Hepatocyte (in vitro differentiated cells): ENCODE measurements around the gene FAM120A.

Experiments
- CTCF ChIP-seq: fragments of 200-600 bp; sonication (generic); IDR thresholded peaks from 2 replicates; pipeline ENCODE4 v1.5.1; 2016; ENCODE audit warnings: antibody characterized with exemption, mild to moderate bottlenecking; ENCODE audit not compliant: poor library complexity
- EZH2 ChIP-seq: fragments of 200-600 bp; sonication (generic); IDR thresholded peaks from 2 replicates; pipeline ENCODE4 v1.6.1; 2016; ENCODE audit warnings: antibody characterized with exemption, mild to moderate bottlenecking, borderline replicate concordance
- EZH2phosphoT487 ChIP-seq: fragments of 200-600 bp; sonication (generic); IDR thresholded peaks from one replicate; pipeline ENCODE4 v1.6.1; 2018; ENCODE audit warnings: antibody characterized with exemption, mild to moderate bottlenecking, low read depth, moderate library complexity; ENCODE audit not compliant: unreplicated experiment, severe bottlenecking

GRCh38 chr9:93566408-93567270 is 115.2 kb downstream of the FAM120A start:
- TF ChIP-seq CTCF: peak; percentile 98
- TF ChIP-seq EZH2phosphoT487: no peak
- no peak for TF ChIP-seq EZH2
